Heart left ventricle (tissue), 16 donors: ENCODE data around the gene LYZL1. TPM values are rescaled to one million over a fixed set of nuclear protein-coding genes. Genes with fewer than 3 reads are reported as not detected.

ENCODE experiments used
- ATAC-seq, 4 donors: fragments of 200-7000 bp; cut with Tn5 transposase; one replicate each; pipeline ENCODE4 v1.9.1; 2020 to 2022; ENCODE audit warnings: moderate library complexity in 4 of 4, mild to moderate bottlenecking in 3 of 4, moderate number of reproducible peaks in 1 of 4
- DNase-seq, 5 donors: peaks; one replicate each; pipeline ENCODE4 v3.0.0-alpha.2; 2020
- H3K27ac ChIP-seq, 12 donors: fragments of 200-600 bp; sonication (generic) in 4 of 12; one replicate each; pipeline versions ENCODE4 v1.5.0 to v1.8.0; 2016 to 2022; ENCODE audit warnings: mild to moderate bottlenecking in 2 of 12
- H3K27me3 ChIP-seq, 9 donors: fragments of 200-600 bp; sonication (generic) in 2 of 9; one replicate each; pipeline versions ENCODE4 v1.5.1 to v1.8.0; 2016 to 2022; ENCODE audit warnings: mild to moderate bottlenecking in 3 of 9
- H3K36me3 ChIP-seq, 9 donors: fragments of 200-600 bp; sonication (generic) in 2 of 9; one replicate each; pipeline versions ENCODE4 v1.5.0 to v1.8.0; 2018 to 2022; ENCODE audit warnings: mild to moderate bottlenecking in 2 of 9
- H3K4me1 ChIP-seq, 12 donors: fragments of 200-600 bp; sonication (generic) in 4 of 12; one replicate each; pipeline versions ENCODE4 v1.5.0 to v1.8.0; 2016 to 2022; ENCODE audit warnings: mild to moderate bottlenecking in 3 of 12
- H3K4me3 ChIP-seq, 12 donors: fragments of 200-600 bp; sonication (generic) in 4 of 12; one replicate each; pipeline versions ENCODE4 v1.5.0 to v1.8.0; 2017 to 2022; ENCODE audit warnings: mild to moderate bottlenecking in 9 of 12, moderate library complexity in 4 of 12
- H3K9me3 ChIP-seq, 12 donors: fragments of 200-600 bp; sonication (generic) in 4 of 12; one replicate each; pipeline versions ENCODE4 v1.5.0 to v1.8.0; 2016 to 2022; ENCODE audit warnings: mild to moderate bottlenecking in 1 of 12
- POLR2A ChIP-seq, 2 donors: fragments of 450-650 bp; IDR thresholded peaks; one replicate each; pipeline ENCODE4 v1.6.1; 2017; ENCODE audit warnings: antibody characterized with exemption in 2 of 2, mild to moderate bottlenecking in 2 of 2, moderate library complexity in 2 of 2
- WGBS, 4 donors: extraction: QIAGEN DNeasy Blood & Tissue Kit in 2 of 4; methylation state at CpG; one replicate each; pipeline versions ENCODE4 v1.1.5 to v1.1.7; 2013 to 2018; 5-methylcytosine and 5-hydroxymethylcytosine counted together
- intact Hi-C, 10 donors: fragments of 100-400 bp; cut with DNase I; formaldehyde crosslinking; loops; one replicate each; pipeline versions ENCODE4 v1.11.1 to v1.14.2; 2022
- polyA plus RNA-seq, 2 donors: library from polyadenylated mRNA; stranded (reverse); fragments of 200-250 nt; gene quantifications; one replicate each; pipeline ENCODE4 v1.2.3, GENCODE V29; 2013
- total RNA-seq, 9 donors: library from RNA; depleted of rRNA in 2 of 9; stranded (reverse); fragments of >200 nt in 2 of 9; fragmentation: NEBNext Ultra II Directional in 3 of 9; extraction: Animal tissue kit (Norgen Biotek cat#: 25700) in 3 of 9; gene quantifications; one replicate each; pipeline versions ENCODE4 v1.1.0 to v1.2.4, GENCODE V29; 2016 to 2023
- TF ChIP-seq, protein P1 (sequence below), 12 donors: fragments of 200-600 bp; sonication (generic) in 4 of 12; IDR thresholded peaks; one replicate each; pipeline versions ENCODE4 v1.5.0 to v1.8.0; 2018 to 2022; ENCODE audit warnings: antibody characterized with exemption in 12 of 12, mild to moderate bottlenecking in 5 of 12
- donor health status: ischemic (EF 13 %, LVEDD 7.1; RV severe dilation, severe dysfunction).
- donor health status: healthy with polysubstance abuse.
- donor health status: DM: no; HTN: yes; CAD: no.
- donor health status: DM: no; HTN: no; CAD: no.
- donor health status: ischemic (EF 25% LVEDD 6.9; RV normal size, moderate dysfunction).
- donor health status: ischemic (EF 25% LVEDD 5.7; RV mildly dilated, moderate dysfunction).
- donor health status: healthy.
- donor health status: DM: yes; HTN: yes; CAD: no.
- donor health status: ischemic (EF 35%, LVEDD 5.7; RV mildly dilated, moderate dysfunction).
- donor health status: nonischemic (EF 11% LVEDD 7.7; RV severe dilation, severe dysfunction).
- donor health status: DM: yes; HTN: yes; CAD: no.
- donor health status: PGD.
- donor health status: ischemic (EF 29% LVEDD 5.4; RV normal size, mild dysfunction).
- donor health status: nonischemic (EF 23%, LVEDD 6.1; RV moderate dilation, normal function).

The LYZL1 gene
- total and polyA plus RNA-seq, 11 donors, result not detected

DNA sequence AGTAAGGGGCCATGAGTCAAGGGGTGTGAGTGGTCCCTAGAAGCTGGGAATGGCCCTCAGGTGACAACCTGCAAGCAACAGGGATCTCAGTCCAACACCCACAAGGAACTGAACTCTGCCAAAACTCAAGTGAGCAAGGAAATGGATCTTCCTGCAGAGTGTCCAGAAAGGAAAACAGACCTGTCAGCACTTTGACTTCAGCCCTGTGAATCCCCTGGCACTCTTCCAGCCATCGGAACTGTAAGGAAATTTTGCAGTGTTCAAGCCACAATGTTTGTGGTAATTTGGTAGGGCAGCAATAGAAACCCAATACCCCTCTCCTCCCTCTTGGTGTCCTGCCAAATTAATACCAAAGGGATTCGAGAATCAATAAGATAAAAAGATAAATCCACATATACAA, 6.9 kb downstream of the LYZL1 start:
- DNase-seq (no peak), ATAC-seq (no peak)
- H3K27me3 ChIP-seq, result peaks cover 0 to 3% (median 0%) of the 10 kb centered on the region in 9 donors
- H3K4me3 ChIP-seq, result no peak overlapping the region
- H3K4me1 ChIP-seq, result no peaks in the 10 kb centered on the region
- H3K27ac ChIP-seq, result no peak overlapping the region
- TF ChIP-seq, protein P1, sequence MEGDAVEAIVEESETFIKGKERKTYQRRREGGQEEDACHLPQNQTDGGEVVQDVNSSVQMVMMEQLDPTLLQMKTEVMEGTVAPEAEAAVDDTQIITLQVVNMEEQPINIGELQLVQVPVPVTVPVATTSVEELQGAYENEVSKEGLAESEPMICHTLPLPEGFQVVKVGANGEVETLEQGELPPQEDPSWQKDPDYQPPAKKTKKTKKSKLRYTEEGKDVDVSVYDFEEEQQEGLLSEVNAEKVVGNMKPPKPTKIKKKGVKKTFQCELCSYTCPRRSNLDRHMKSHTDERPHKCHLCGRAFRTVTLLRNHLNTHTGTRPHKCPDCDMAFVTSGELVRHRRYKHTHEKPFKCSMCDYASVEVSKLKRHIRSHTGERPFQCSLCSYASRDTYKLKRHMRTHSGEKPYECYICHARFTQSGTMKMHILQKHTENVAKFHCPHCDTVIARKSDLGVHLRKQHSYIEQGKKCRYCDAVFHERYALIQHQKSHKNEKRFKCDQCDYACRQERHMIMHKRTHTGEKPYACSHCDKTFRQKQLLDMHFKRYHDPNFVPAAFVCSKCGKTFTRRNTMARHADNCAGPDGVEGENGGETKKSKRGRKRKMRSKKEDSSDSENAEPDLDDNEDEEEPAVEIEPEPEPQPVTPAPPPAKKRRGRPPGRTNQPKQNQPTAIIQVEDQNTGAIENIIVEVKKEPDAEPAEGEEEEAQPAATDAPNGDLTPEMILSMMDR (IDR thresholded peaks at IDR 0.05), result no peak
- intact Hi-C loops, result loop anchor here in 1 of 10 donors (10.0 kb wide), 1 partner anchor 161 kb away; no protein-coding TSS in a partner anchor
- 24 to 34% (median 29%) methylated on average over 2 of the region's 2 CpGs for WGBS, 4 donors
- no peaks in the 10 kb centered on the region for H3K36me3 ChIP-seq
- H3K9me3 ChIP-seq, result peaks cover 0 to 52% (median 10%) of the 10 kb centered on the region in 12 donors

DNA sequence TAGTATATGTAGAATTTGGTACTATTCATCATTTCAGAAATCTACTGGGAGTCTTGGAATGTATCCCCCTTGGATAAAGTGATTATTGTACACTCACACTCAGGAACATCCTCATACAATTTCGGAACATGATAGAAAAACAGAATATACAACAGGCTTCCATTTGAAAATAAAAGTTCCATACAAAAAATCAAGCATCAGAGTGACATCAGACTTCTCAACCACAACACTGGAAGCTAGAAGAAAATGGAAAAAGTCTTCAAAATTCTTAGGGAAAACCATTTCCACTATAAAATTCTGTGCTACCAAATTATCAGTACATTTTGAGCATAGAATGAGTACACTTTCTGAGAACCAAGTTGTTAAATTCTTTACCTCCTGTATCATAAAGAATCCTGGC, 8.8 kb downstream of the LYZL1 start:
- Histone ChIP-seq H3K9me3 (peaks cover 0 to 59% (median 13%) of the 10 kb centered on the region in 12 donors), H3K4me3 (no peak overlapping the region), H3K27me3 (peaks cover 0 to 3% (median 0%) of the 10 kb centered on the region in 9 donors), H3K27ac (no peak overlapping the region), H3K4me1 (no peaks in the 10 kb centered on the region), H3K36me3 (no peaks in the 10 kb centered on the region)
- 59 to 80% (median 66%) methylated on average over 1 of the region's 1 CpG for WGBS, 4 donors
- intact Hi-C loops, result loop anchor here in 1 of 10 donors (10.0 kb wide), 1 partner anchor 163 kb away; no protein-coding TSS in a partner anchor
- ATAC-seq (no peak), DNase-seq (no peak)
- TF ChIP-seq POLR2A (IDR thresholded peaks at IDR 0.05), result no peak
- TF ChIP-seq, protein P1 (IDR thresholded peaks at IDR 0.05), result no peak

DNA sequence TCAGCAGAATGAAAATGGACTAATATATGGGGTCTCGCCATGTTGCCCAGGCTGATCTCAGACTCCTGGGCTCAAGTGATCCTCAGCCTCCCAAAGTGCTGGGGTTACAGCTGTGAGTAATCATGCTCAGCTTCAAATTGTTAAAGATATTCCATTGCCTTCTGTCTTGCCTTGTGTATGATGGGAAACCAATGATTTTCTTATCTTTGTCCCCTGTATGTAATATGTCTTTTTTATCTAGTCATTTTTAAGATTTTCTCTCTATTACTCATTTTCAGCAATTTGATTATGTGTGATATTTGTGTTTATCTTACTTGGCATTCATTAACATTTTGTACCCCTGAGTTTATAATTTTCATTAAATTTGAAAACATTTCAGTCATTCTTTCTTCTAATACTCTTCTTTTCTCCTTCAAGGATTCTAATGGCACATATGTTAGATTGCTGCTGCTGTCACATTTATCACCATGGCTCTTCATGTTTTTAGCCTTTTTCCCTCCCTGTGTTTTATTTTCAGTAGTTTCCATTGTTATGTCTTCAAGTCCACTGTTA, 12.6 kb downstream of the LYZL1 start:
- intact Hi-C loops, result loop anchor here (5.0 to 10.0 kb wide), 11 partner anchors 64 to 677 kb away; no protein-coding TSS in a partner anchor
- Histone ChIP-seq H3K4me3 (no peak overlapping the region), H3K9me3 (peaks cover 0 to 42% (median 13%) of the 10 kb centered on the region in 12 donors), H3K27me3 (peaks cover 0 to 6% (median 0%) of the 10 kb centered on the region in 9 donors), H3K27ac (no peak overlapping the region), H3K36me3 (no peaks in the 10 kb centered on the region), H3K4me1 (peaks cover 0 to 10% (median 5%) of the 10 kb centered on the region in 12 donors)
- DNase-seq, result no peak
- no peak for TF ChIP-seq POLR2A (IDR thresholded peaks at IDR 0.05)
- TF ChIP-seq, protein P1 (IDR thresholded peaks at IDR 0.05), result no peak
- no peak for ATAC-seq
- 94 to 100% (median 97%) methylated on average over 1 of the region's 1 CpG for WGBS, 4 donors

DNA sequence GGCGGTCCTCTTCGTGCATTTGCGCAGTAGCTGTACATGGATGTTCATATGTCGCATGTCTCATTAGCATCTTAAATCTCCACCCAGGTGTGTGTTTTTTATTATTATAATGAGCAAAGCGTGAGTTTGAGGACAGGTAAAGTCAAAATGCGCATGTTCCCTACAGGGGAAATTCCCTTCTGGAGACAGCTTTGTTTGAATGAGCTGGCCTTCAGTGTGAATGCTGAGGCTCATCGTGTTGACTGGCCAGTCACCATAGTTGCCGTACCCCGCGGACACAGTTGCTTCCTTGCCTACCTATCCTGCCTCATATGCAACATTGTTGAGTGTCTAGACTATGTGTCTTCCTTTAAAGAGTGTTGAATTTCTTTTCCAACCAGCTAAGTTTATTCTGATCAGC, 13.6 kb downstream of the LYZL1 start:
- Histone ChIP-seq H3K9me3 (peaks cover 0 to 33% (median 10%) of the 10 kb centered on the region in 12 donors), H3K36me3 (no peaks in the 10 kb centered on the region), H3K4me3 (no peak overlapping the region), H3K4me1 (peaks cover 0 to 10% (median 5%) of the 10 kb centered on the region in 12 donors), H3K27ac (no peak overlapping the region), H3K27me3 (peaks cover 0 to 6% (median 0%) of the 10 kb centered on the region in 9 donors)
- DNase-seq, result no peak
- intact Hi-C loops, result loop anchor here (5.0 to 10.0 kb wide), 11 partner anchors 65 to 678 kb away; no protein-coding TSS in a partner anchor
- ATAC-seq, result no peak
- whole genome bisulfite sequencing, 4 donors, result 90 to 98% (median 91%) methylated on average over 10 of the region's 10 CpGs
- TF ChIP-seq POLR2A (IDR thresholded peaks at IDR 0.05), result no peak
- TF ChIP-seq, protein P1 (IDR thresholded peaks at IDR 0.05), result no peak
